Stomach (tissue), 4 donors: ENCODE data around the gene METTL21C.

Experiments used
- POLR2A ChIP-seq, 4 donors: fragments of 450-650 bp; IDR thresholded peaks; one replicate each; pipeline ENCODE4 v1.6.1; 2016; ENCODE audit warnings: antibody characterized with exemption in 4 of 4, control low read depth in 2 of 4, mild to moderate bottlenecking in 1 of 4, moderate library complexity in 1 of 4
- POLR2AphosphoS5 ChIP-seq, 3 donors: sonication (generic); formaldehyde crosslinking; IDR thresholded peaks; one replicate each; pipeline ENCODE4 v1.6.1; 2016; ENCODE audit warnings: antibody characterized with exemption in 3 of 3
- TF ChIP-seq, protein P1 (sequence below), 7 experiments: fragments of 450-650 bp in 4 of 7; fragments of 200-600 bp in 3 of 7; sonication (generic) in 3 of 7; IDR thresholded peaks; one replicate each; pipeline ENCODE4 v1.5.1; 2016 to 2019; ENCODE audit warnings: antibody characterized with exemption in 7 of 7, control low read depth in 2 of 7, mild to moderate bottlenecking in 1 of 7

DNA sequence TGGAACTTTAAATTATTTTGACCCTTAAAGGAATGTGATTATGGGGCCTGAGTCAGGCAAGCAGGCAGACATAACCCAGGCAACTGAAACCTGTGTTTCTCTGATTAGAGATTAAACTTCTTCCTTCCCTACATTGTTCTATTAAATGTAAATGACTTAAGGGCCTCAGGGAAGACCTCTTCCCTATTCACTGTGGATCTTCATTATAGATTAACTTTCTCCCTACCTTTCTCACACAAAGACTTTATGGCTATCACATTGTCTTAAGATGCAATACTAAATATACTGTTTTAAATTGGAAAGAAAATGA is 8.8 kb upstream of the METTL21C start:
- no peak for TF ChIP-seq POLR2AphosphoS5 (IDR thresholded peaks at IDR 0.05)
- no peak for TF ChIP-seq POLR2A (IDR thresholded peaks at IDR 0.05)
- TF ChIP-seq, protein P1, sequence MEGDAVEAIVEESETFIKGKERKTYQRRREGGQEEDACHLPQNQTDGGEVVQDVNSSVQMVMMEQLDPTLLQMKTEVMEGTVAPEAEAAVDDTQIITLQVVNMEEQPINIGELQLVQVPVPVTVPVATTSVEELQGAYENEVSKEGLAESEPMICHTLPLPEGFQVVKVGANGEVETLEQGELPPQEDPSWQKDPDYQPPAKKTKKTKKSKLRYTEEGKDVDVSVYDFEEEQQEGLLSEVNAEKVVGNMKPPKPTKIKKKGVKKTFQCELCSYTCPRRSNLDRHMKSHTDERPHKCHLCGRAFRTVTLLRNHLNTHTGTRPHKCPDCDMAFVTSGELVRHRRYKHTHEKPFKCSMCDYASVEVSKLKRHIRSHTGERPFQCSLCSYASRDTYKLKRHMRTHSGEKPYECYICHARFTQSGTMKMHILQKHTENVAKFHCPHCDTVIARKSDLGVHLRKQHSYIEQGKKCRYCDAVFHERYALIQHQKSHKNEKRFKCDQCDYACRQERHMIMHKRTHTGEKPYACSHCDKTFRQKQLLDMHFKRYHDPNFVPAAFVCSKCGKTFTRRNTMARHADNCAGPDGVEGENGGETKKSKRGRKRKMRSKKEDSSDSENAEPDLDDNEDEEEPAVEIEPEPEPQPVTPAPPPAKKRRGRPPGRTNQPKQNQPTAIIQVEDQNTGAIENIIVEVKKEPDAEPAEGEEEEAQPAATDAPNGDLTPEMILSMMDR (IDR thresholded peaks at IDR 0.05): no peak
